Fibroblast of skin of back (primary cell): Measurements from ENCODE around the gene SMARCA1. TPM values are rescaled to one million over a fixed set of nuclear protein-coding genes. Genes with fewer than 3 reads are reported as not detected.
"Not testable (repeated sequence)": the region's sequence is repeated elsewhere in the genome, so short reads cannot be mapped to it uniquely, and the experiment has no call there.

Source experiments
- DNase-seq: peaks from one replicate; pipeline ENCODE4 v3.0.0-alpha.2; 2013
- polyA plus RNA-seq, 2 experiments: library from polyadenylated mRNA; unstranded; fragments of 120-200 nt; gene quantifications; one replicate each; pipeline ENCODE4 v1.2.1, GENCODE V29; 2013; ENCODE audit not compliant: insufficient read length in 2 of 2

Gene SMARCA1
- polyA plus RNA-seq (2013, experiment 1 of 2; ENCODE audit: insufficient read length) = 52.5 TPM
- polyA plus RNA-seq (2013, experiment 2 of 2; ENCODE audit: insufficient read length) = 71.0 TPM

- peak; percentile 68 for DNase-seq
Measured at GRCh38 chrX:129523079-129523911, at the start of gene SMARCA1. Gene SMARCA1, minus strand, starts transcription at chrX:129523490. Its CDS starts 120 bp downstream, at chrX:129523370.

GRCh38 chrX:129572422-129572821, 49.1 kb upstream of the SMARCA1 start:
- DNase-seq = no peak

DNA sequence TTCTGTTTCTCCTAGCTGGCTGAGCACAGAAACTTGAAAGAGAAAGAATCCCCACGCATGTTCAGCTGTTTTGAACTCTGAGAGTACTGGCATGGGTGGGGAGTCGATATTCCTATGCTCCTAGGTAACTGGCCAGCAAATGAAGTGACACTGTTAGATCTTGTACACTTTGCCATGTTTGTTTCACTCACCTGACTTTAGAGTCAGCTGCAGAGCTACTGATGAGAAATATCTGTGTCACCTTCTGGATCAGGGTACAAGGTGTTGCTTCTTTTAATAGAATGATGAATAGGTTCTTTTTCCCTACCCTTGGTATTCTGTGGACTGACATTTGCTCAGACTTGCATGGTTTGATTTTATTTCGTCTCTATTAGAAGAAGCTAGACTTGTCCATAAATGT, 45.1 kb upstream of the SMARCA1 start:
- no peak for DNase-seq

GRCh38 chrX:129566073-129566472, 42.8 kb upstream of the SMARCA1 start:
- no peak for DNase-seq

DNA sequence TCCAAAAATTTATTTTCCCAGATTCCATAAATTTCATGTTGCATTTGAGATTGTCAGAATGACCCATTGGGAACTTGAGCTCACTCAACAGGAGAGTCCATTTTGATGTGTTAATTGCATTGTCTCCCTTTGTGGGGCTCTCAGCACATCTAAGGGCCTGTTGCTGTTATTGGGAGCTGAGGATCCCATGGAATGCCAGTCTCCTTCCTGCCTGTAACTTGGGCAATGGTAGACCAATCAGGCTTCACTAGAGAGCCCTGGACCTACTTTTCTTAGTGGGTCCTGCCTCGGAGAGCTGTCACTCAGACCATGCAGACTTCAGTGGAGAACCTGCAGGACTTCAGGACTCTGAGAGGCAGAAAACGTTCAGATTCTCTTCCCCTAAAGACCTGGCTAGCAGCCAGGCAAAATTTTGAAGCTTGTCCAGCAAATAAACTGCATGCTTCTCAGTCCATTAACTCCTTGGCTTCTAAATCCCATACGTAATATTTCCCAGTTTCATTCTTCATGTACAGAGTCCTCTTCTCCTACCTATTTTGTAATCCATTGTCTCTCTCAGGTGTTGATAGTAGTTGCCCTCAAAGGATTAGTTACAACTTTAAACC, 41.9 kb upstream of the SMARCA1 start:
- no peak for DNase-seq

DNA sequence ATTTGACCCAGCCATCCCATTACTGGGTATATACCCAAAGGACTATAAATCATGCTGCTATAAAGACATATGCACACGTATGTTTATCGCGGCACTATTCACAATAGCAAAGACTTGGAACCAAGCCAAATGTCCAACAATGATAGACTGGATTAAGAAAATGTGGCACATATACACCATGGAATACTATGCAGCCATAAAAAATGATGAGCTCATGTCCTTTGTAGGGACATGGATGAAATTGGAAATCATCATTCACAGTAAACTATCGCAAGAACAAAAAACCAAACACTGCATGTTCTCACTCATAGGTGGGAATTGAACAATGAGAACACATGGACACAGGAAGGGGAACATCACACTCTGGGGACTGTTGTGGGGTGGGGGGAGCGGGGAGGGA, 41.1 kb upstream of the SMARCA1 start:
- DNase-seq = not testable (repeated sequence)

DNA sequence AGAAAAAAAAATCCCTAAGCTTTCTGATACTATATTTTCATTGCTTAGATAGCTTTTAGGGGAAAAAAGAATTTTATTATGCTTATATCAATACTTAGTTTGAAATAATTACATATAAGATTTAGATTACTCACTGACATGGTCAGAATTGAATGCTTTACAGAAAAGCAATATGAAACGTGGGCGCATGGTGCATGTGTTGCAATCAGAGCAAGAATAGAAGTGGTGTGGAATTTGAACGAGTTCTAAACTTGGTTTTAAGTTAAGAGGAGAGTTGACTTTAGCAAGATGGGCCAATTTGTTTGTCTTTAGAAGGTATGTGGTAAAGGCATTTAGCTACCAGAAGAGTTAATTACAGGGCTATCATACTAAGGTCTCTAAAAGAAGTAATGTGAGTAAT, 38.2 kb upstream of the SMARCA1 start:
- DNase-seq = no peak

DNA sequence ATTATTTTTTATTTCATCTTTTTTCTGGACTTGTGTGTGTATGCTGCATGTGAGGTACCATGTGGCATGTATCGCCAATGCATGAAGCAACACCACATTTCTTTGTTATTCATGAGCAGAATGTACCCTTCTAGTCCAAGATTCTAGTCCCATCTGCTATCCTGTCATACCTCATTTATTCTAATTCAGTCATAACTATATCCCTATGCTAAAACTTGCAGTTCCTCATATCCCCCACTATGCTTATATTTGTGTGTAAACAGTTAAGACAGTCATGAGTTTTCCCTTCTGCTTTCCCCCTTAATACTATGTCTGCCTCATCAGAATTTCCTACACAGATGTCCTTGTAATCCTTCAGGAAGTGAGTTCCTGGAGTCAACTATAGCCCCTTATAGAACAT, 36.5 kb upstream of the SMARCA1 start:
- DNase-seq = no peak

GRCh38 chrX:129557844-129558480, 34.7 kb upstream of the SMARCA1 start:
- peak; percentile 28 for DNase-seq

DNA sequence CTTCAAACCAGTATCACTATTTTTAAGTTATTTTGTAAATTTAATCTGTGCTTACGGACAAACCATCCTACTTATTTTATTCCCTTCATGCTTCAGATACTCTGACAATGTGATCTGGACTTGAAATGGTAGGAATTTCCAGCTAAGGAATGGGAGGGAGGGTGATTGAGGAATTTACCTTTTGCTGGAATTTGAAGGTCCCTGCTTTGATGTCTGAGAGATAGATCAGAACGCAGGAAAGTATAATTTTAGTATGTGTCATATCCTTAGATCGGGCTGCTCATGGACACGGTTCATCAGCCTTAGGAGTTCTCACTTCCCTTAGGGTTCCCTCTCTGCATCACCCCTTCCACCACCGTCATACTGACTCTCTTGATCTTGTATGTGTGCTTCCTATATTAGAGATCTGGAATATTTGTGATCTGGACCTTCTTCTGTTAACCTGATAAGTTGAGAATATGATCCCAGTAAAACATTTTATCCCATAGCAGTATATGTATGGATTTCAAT, 33.6 kb upstream of the SMARCA1 start:
- no peak for DNase-seq

GRCh38 chrX:129554816-129555215, 31.5 kb upstream of the SMARCA1 start:
- not testable (repeated sequence) for DNase-seq

GRCh38 chrX:129553619-129554288, 30.5 kb upstream of the SMARCA1 start:
- no peak for DNase-seq

GRCh38 chrX:129549124-129549523, 25.8 kb upstream of the SMARCA1 start:
- DNase-seq = no peak

GRCh38 chrX:129545408-129545807, 22.1 kb upstream of the SMARCA1 start:
- no peak for DNase-seq

GRCh38 chrX:129544780-129545179, 21.5 kb upstream of the SMARCA1 start:
- no peak for DNase-seq

DNA sequence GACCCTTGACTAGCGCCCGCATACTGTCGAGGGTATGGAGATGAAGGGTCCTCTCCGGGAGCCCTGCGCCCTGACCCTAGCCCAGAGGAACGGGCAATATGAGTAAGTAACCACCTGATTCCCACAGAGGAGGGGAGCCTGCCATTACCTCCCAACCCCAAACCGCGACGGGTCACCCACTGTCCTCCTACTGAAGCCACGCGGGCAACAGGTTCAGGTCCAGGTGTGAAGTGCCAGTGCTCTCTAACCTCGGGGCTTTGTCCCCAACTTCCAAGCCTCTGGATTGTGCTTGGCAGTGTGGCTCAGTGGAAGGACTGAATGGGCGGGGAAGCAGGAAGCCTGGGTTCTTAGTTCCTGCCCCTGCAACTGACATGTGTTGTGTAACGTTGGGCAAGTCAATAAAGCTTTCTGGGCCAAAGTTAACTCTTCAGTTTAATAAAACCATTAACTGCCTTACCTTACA, 17.5 kb upstream of the SMARCA1 start:
- no peak for DNase-seq

GRCh38 chrX:129540068-129540653, 16.9 kb upstream of the SMARCA1 start, which contains the start of gene OCRL:
Gene OCRL, plus strand, starts transcription at chrX:129540259. Its CDS starts 181 bp downstream, at chrX:129540440.
- peak; percentile 65 for DNase-seq

DNA sequence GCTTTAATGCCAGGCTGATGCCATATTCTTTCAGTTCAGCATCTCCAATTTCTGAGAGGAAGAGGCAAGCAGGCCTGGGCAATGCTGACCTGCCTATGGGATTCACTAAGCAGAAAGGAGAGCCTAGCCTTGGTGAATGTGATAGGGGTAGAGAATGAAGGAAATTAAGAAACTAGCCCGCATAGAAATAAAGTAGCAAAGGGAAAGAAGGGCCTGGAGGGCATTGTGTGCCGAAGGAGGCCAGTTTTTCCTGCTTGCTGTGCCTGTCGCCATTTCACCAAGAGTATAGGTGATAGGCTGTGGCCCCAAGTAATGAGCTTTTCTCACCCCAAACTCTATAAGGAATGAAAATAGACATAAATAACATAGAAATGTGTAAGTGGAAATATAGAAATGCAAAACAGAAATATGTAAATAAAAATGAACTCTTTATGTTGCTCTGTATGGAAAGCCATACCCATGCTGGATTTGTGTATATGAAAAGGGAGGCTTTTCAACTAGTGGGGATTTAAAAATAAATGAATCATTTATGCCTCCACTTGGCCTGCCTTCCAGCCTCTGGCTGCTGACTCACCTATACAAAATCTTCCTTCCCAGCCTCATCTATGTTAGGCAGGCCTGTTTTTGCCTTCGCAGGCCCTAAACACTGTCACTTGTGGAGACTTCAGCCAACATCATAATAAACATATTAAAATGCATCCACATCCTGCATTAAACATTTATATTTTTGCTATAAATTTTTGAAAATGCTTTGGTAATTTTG, 11.7 kb upstream of the SMARCA1 start:
- no peak for DNase-seq

- no peak for DNase-seq
Measured at GRCh38 chrX:129531132-129531531, 7.8 kb upstream of the SMARCA1 start.

- DNase-seq = no peak
Measured at GRCh38 chrX:129530410-129530809, 7.1 kb upstream of the SMARCA1 start.

- peak; percentile 55 for DNase-seq
Measured at GRCh38 chrX:129529685-129530281, 6.5 kb upstream of the SMARCA1 start.
